Right cardiac atrium (tissue), 5 donors: ENCODE results near the gene PADI2. TPM values are rescaled to one million over a fixed set of nuclear protein-coding genes. Genes with fewer than 3 reads are reported as not detected.

Source experiments
- ATAC-seq, 2 donors: fragments of 200-7000 bp; cut with Tn5 transposase; one replicate each; pipeline versions ENCODE4 v1.8.0 to v1.9.1; 2020; ENCODE audit warnings: moderate library complexity in 2 of 2, mild to moderate bottlenecking in 1 of 2
- DNase-seq, 3 donors: peaks; one replicate each; pipeline ENCODE4 v3.0.0-alpha.2; 2020
- H3K27ac ChIP-seq: one replicate; pipeline ENCODE4 v1.5.1; 2013; ENCODE audit warnings: mild to moderate bottlenecking, low read length, control low read depth, moderate library complexity
- H3K27me3 ChIP-seq: one replicate; pipeline ENCODE4 v1.6.1; 2013; ENCODE audit not compliant: control insufficient read depth, insufficient read depth
- H3K4me1 ChIP-seq: one replicate; pipeline ENCODE4 v1.6.1; 2013; ENCODE audit warnings: low read length; ENCODE audit not compliant: control insufficient read depth, insufficient read depth
- H3K4me3 ChIP-seq: one replicate; pipeline ENCODE4 v1.5.1; 2013; ENCODE audit warnings: low read length, control low read depth
- H3K9me3 ChIP-seq: one replicate; pipeline ENCODE4 v1.6.1; 2013; ENCODE audit warnings: low read length; ENCODE audit not compliant: control insufficient read depth
- WGBS: extraction: QIAGEN DNeasy Blood & Tissue Kit; methylation state at CpG from one replicate; pipeline ENCODE4 v1.1.7; 2013; 5-methylcytosine and 5-hydroxymethylcytosine counted together
- intact Hi-C, 4 donors: fragments of 100-400 bp; cut with DNase I; formaldehyde crosslinking; loops; one replicate each; pipeline versions ENCODE4 v1.11.0 to v1.14.0; 2022 to 2023
- polyA plus RNA-seq: library from polyadenylated mRNA; stranded (reverse); fragments of 200-250 nt; gene quantifications from one replicate; pipeline ENCODE4 v1.2.3, GENCODE V29; 2013
- total RNA-seq, 4 donors: library from RNA; stranded (reverse); fragmentation: NEBNext Ultra II Directional; extraction: Animal tissue kit (Norgen Biotek cat#: 25700); gene quantifications; one replicate each; pipeline ENCODE4 v1.2.1, GENCODE V29; 2021
- donor health status: healthy with polysubstance abuse.
- donor health status: DM: no; HTN: yes; CAD: no.
- donor health status: DM: no; HTN: no; CAD: no.
- donor health status: DM: no; HTN: yes; CAD: no; lungs with severe emphysema.
- donor health status: DM: yes; HTN: yes; CAD: no.

Gene PADI2
- total and polyA plus RNA-seq, 5 donors = 0.07 to 0.68 (median 0.25) TPM

GRCh38 chr1:17039522-17039921 is 79.7 kb downstream of the PADI2 start:
- no peak for DNase-seq
- Histone ChIP-seq H3K4me3 (no peak overlapping the region), H3K9me3 (no peaks in the 10 kb centered on the region), H3K4me1 (no peaks in the 10 kb centered on the region), H3K27me3 (no peaks in the 10 kb centered on the region), H3K27ac (no peak overlapping the region)
- no peak for ATAC-seq
- intact Hi-C loops = no loop called here
- 96% methylated on average over 2 of the region's 2 CpGs for WGBS

DNA sequence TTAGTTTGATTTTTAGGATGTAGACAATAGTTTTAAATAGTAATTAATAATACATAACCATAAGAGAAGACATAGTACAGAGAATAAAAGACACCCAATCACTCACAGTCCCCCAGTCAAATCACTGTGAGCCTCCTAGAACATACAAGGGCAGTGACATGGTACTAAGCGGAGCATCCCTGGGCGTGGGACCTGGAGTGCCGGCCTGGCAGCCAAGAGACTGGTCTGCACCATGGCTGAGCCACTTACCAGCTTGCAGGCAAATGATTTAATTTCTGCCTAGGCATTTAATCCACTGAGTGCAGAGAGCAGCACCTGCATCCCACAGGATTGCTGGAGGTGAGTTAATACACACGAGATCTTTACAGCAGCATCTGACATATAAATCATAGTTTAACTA is 85.8 kb downstream of the PADI2 start:
- Histone ChIP-seq H3K9me3 (no peaks in the 10 kb centered on the region), H3K4me1 (no peaks in the 10 kb centered on the region), H3K27me3 (no peaks in the 10 kb centered on the region), H3K4me3 (no peak overlapping the region), H3K27ac (no peak overlapping the region)
- 85% methylated on average over 4 of the region's 4 CpGs for WGBS
- no peak for DNase-seq
- no peak for ATAC-seq
- intact Hi-C loops = no loop called here

GRCh38 chr1:17032741-17033140 is 86.5 kb downstream of the PADI2 start:
- intact Hi-C loops = no loop called here
- WGBS = 96% methylated on average over 3 of the region's 3 CpGs
- no peak for ATAC-seq

DNA sequence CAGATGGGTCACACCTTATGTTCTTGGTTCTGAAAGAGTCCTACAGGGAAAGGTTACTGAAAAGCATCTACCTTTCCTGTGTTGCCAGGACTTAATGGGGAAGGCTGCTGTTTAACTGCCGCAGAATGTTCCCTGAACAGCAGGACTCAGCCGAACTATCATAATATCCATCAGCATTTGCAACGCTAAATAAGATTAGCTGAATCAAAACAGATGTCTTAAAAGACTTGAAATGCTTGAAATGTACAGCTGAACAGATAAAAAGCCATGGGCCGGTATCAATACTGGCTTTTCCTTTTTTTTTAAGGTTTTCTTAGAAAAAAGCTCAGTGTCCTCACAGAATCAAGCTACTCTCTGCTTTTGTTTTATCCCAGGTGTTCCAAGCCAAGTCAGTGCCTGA is 87.8 kb downstream of the PADI2 start:
- Histone ChIP-seq H3K27me3 (no peaks in the 10 kb centered on the region), H3K4me3 (no peak overlapping the region), H3K9me3 (no peaks in the 10 kb centered on the region), H3K27ac (no peak overlapping the region), H3K4me1 (no peaks in the 10 kb centered on the region)
- ATAC-seq = no peak
- intact Hi-C loops = no loop called here
- 90% methylated on average over 4 of the region's 4 CpGs for WGBS
- DNase-seq = no peak

More at GRCh38 chr1:17032741-17033140, 86.5 kb downstream of the PADI2 start:
- Histone ChIP-seq H3K4me1 (no peaks in the 10 kb centered on the region), H3K4me3 (no peak overlapping the region), H3K27me3 (no peaks in the 10 kb centered on the region), H3K27ac (no peak overlapping the region), H3K9me3 (no peaks in the 10 kb centered on the region)
- no peak for DNase-seq

- H3K27ac ChIP-seq = no peak overlapping the region
- WGBS = 83% methylated on average over 4 of the region's 4 CpGs
- H3K27me3 ChIP-seq = no peaks in the 10 kb centered on the region
- DNase-seq (no peak), ATAC-seq (no peak)
- no peaks in the 10 kb centered on the region for H3K9me3 ChIP-seq
- H3K4me1 ChIP-seq = no peaks in the 10 kb centered on the region
- intact Hi-C loops = no loop called here
- H3K4me3 ChIP-seq = no peak overlapping the region
Observed at GRCh38 chr1:17030206-17030605, 89.0 kb downstream of the PADI2 start.

GRCh38 chr1:17028662-17029188 is 90.5 kb downstream of the PADI2 start:
- intact Hi-C loops = no loop called here

DNA sequence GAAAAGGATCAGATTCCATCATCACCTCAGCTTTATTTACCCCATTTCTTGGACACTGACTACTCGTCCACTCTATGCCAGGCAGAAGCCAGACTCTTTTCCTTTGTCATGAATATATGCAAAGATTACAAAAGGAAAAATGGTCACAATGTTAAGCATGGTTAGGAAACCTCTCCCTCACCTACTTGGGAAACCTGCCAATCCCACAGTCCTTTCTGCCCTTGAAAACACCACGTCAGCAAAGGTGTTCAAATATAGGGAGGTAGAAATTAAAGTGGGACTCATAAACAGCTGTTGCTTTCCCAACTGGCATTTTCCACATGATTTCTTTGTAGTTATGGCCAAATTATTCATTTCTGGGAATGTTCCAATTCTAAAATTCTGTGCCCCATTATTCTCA is 91.4 kb downstream of the PADI2 start:
- H3K27ac ChIP-seq = no peak overlapping the region
- DNase-seq (no peak), ATAC-seq (no peak)
- no peaks in the 10 kb centered on the region for H3K9me3 ChIP-seq
- WGBS = 59% methylated on average over 2 of the region's 2 CpGs
- intact Hi-C loops = no loop called here
- H3K4me1 ChIP-seq = no peaks in the 10 kb centered on the region
- H3K27me3 ChIP-seq = no peaks in the 10 kb centered on the region
- no peak overlapping the region for H3K4me3 ChIP-seq

More at GRCh38 chr1:17028662-17029188, 90.5 kb downstream of the PADI2 start:
- Histone ChIP-seq H3K4me1 (no peaks in the 10 kb centered on the region), H3K27ac (no peak overlapping the region), H3K9me3 (no peaks in the 10 kb centered on the region), H3K4me3 (no peak overlapping the region), H3K27me3 (no peaks in the 10 kb centered on the region)
- DNase-seq = no peak
- WGBS = 78% methylated on average over 5 of the region's 5 CpGs
- ATAC-seq = no peak

GRCh38 chr1:17027403-17027802 is 91.8 kb downstream of the PADI2 start:
- Histone ChIP-seq H3K4me1 (no peaks in the 10 kb centered on the region), H3K27ac (no peak overlapping the region), H3K27me3 (no peaks in the 10 kb centered on the region), H3K4me3 (no peak overlapping the region), H3K9me3 (no peaks in the 10 kb centered on the region)
- ATAC-seq (peak; percentile 54 to 63), DNase-seq (no peak)
- intact Hi-C loops = no loop called here
- WGBS = 76% methylated on average over 5 of the region's 5 CpGs

GRCh38 chr1:17024721-17025120 is 94.5 kb downstream of the PADI2 start:
- Histone ChIP-seq H3K9me3 (no peaks in the 10 kb centered on the region), H3K27me3 (no peaks in the 10 kb centered on the region), H3K27ac (no peak overlapping the region), H3K4me1 (no peaks in the 10 kb centered on the region), H3K4me3 (no peak overlapping the region)
- no peak for DNase-seq
- intact Hi-C loops = no loop called here
- ATAC-seq = no peak
- 92% methylated on average over 1 of the region's 1 CpG for WGBS

DNA sequence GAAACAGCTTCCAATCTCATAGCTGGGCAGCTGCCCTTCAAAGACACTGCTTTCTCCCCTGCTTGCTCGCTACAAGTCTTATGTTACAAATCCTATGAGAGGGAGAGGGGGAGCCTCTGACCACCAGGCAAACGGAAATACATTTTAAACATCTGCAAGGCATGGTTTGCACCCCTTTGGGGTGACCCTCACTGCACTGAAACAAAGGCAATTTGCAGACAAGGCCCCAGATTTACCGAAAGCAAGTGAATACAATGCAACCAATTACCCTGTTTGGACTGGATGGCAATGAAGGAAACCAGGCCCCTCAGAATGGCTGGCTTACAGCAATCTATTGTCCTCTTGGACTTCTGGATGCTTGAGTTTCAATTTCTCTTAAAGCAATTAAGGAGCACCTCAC is 95.7 kb downstream of the PADI2 start:
- WGBS = 81% methylated on average over 3 of the region's 3 CpGs

DNA sequence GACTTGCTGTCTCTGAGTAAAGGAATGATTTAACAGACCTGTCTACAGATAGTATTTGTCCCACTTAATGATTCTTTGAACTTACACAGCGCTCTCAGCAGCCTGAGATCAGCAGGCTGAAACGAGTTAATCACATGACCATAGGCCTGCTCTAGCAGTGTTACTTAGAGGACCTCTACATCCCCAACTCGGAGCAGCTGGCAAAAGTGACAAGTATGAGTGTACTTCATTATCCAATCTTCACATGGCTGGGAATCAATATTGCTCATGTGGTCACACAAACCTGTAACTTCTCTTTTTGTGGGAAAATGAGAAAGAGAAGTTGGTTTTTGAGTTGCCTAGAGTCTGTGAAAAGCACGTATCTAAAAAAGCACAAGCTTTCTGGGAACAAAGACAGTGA is 96.1 kb downstream of the PADI2 start:
- 56% methylated on average over 4 of the region's 4 CpGs for WGBS
- DNase-seq (no peak), ATAC-seq (no peak)
- Histone ChIP-seq H3K4me3 (no peak overlapping the region), H3K9me3 (no peaks in the 10 kb centered on the region), H3K27ac (no peak overlapping the region), H3K4me1 (no peaks in the 10 kb centered on the region), H3K27me3 (no peaks in the 10 kb centered on the region)
- intact Hi-C loops = no loop called here

More for the DNA sequence above, 95.7 kb downstream of the PADI2 start:
- H3K4me3 ChIP-seq = no peak overlapping the region
- no peaks in the 10 kb centered on the region for H3K27me3 ChIP-seq
- no peaks in the 10 kb centered on the region for H3K4me1 ChIP-seq
- intact Hi-C loops = no loop called here
- DNase-seq (no peak), ATAC-seq (no peak)
- H3K9me3 ChIP-seq = no peaks in the 10 kb centered on the region
- no peak overlapping the region for H3K27ac ChIP-seq

DNA sequence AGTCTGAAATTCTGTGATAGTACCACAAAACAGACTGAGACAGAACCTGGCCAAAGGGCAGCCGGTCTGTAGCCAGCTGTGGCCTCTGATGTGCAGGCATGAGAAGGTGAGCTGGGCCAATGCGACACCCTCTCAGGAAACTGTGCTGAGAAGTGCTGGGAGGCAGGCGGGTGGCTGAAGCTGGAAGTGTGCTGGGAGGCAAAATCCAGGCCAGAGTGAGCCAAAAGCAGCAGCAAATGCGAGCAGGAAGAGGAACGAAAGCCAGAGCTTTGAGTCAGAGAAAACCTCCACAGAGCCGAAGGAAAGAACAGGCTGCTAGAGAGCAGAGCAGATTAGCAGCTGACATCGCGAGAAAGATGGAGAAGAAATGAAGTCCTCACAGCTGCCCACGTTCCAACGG is 97.4 kb downstream of the PADI2 start:
- Histone ChIP-seq H3K9me3 (no peaks in the 10 kb centered on the region), H3K27me3 (no peaks in the 10 kb centered on the region), H3K4me1 (no peaks in the 10 kb centered on the region), H3K27ac (no peak overlapping the region), H3K4me3 (no peak overlapping the region)
- ATAC-seq = no peak
- WGBS = 87% methylated on average over 10 of the region's 10 CpGs
- no peak for DNase-seq
- intact Hi-C loops = no loop called here
